NB4 (cell line): ENCODE measurements around the gene LMTK2.

ENCODE experiments used
- DNase-seq: peaks from one replicate; pipeline ENCODE4 v3.0.0; 2010; ENCODE audit warnings: low read depth
- H3K4me3 ChIP-seq: one replicate; pipeline ENCODE4 v1.5.1; 2011; ENCODE audit warnings: mild to moderate bottlenecking, low read depth, low read length, moderate library complexity
- CTCF ChIP-seq: IDR thresholded peaks from one replicate; pipeline ENCODE4 v1.5.1; 2012; ENCODE audit warnings: low read depth, low read length
- MYC ChIP-seq: IDR thresholded peaks from 2 replicates; pipeline ENCODE4 v1.6.1; 2011; ENCODE audit warnings: low read depth, low read length
- POLR2A ChIP-seq: IDR thresholded peaks from 2 replicates; pipeline ENCODE4 v1.6.1; 2011; ENCODE audit warnings: mild to moderate bottlenecking; ENCODE audit not compliant: insufficient read length; ENCODE audit errors: extremely low read depth
- TF ChIP-seq, protein P1 (sequence below): IDR thresholded peaks from 2 replicates; pipeline ENCODE4 v1.6.1; 2011; ENCODE audit warnings: low read depth, low read length

The LMTK2 gene

GRCh38 chr7:98205162-98205845, 98.6 kb downstream of the LMTK2 start:
- H3K4me3 ChIP-seq = no peak overlapping the region
- no peak for DNase-seq
- TF ChIP-seq POLR2A (no peak), CTCF (no peak), MYC (no peak)
- TF ChIP-seq, protein P1, sequence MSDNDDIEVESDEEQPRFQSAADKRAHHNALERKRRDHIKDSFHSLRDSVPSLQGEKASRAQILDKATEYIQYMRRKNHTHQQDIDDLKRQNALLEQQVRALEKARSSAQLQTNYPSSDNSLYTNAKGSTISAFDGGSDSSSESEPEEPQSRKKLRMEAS = no peak

DNA sequence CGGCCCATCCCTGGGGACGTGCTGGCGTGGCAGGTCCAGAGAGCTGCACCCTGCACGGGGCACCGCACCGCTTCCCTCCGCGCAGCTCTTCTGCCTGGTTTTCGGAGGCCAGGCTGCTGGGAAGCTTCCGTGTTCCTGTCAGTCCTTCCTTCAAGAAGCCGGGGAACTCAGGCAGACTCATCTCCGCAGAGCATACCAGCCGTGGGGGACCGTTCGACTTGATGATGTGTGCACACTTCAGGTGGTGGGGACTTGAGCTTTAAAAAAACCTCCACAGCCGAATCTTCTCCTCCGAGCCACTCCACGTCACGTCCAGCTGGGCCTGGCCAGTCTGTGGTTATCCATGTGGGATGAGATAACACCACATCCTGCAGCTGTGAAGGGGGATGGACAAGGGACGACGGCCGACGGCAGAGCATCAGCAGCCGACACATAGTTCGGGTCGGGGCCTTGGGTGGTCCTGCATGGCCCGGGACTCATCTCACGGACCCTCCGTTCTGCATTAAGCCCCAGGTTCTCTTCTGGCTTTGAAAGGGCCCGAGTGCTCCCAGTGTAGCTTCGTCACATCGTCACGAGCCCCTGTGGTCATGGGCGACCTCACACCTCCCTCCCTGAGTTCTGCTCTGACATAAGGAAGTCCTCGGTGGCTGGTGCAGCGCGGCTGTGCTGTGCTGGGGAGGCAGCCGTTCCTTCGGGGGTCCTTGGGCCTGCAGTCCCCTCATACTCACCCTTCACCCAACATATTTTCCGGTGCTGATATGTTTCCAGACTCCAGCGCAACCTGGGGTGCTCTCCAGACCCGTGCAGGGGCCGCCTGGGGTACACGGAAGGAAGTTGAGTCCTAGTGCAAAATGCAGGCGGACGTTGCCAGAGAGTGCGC, 100.0 kb downstream of the LMTK2 start:
- no peak for DNase-seq
- TF ChIP-seq POLR2A (no peak), CTCF (no peak), MYC (no peak)
- TF ChIP-seq, protein P1 = no peak

GRCh38 chr7:98209166-98209920, 102.7 kb downstream of the LMTK2 start:
- no peak for DNase-seq
- TF ChIP-seq POLR2A (no peak), MYC (no peak), CTCF (no peak)
- TF ChIP-seq, protein P1 = no peak
- H3K4me3 ChIP-seq = no peak overlapping the region

More for the DNA sequence above, 100.0 kb downstream of the LMTK2 start:
- no peak overlapping the region for H3K4me3 ChIP-seq

- TF ChIP-seq, protein P1 = no peak
- TF ChIP-seq MYC = no peak
- no peak for TF ChIP-seq CTCF
- TF ChIP-seq POLR2A = no peak
- no peak for DNase-seq
- H3K4me3 ChIP-seq = no peak overlapping the region
These were observed 104.0 kb downstream of the LMTK2 start for GRCh38 chr7:98210513-98211220.

GRCh38 chr7:98211221-98211675, 104.6 kb downstream of the LMTK2 start, which contains the start of gene BHLHA15:
Gene BHLHA15 (plus strand): TSS chr7:98211439. CDS start chr7:98212310, 871 bp downstream.
- no peak for TF ChIP-seq MYC
- DNase-seq = no peak
- H3K4me3 ChIP-seq = no peak within 1 kb of the TSS
